Keratinocyte (primary cell): ENCODE measurements around the gene FAM110A.

Experiments
- CTCF ChIP-seq, 3 experiments: IDR thresholded peaks in 1 of 3; conservative IDR thresholded peaks in 1 of 3; optimal IDR thresholded peaks in 1 of 3; 2 replicates in 2 of 3; 3 replicates in 1 of 3; pipeline versions ENCODE3 to v1.5.1; 2011; ENCODE audit warnings: low read length in 3 of 3, mild to moderate bottlenecking in 3 of 3, moderate library complexity in 2 of 3, control low read depth in 1 of 3, inconsistent platforms in 1 of 3; ENCODE audit not compliant: insufficient read depth in 2 of 3; ENCODE audit errors: extremely low read depth in 1 of 3
- EZH2 ChIP-seq: IDR thresholded peaks from one replicate; pipeline ENCODE4 v1.6.1; 2012; ENCODE audit warnings: inconsistent platforms, mild to moderate bottlenecking, low read length, moderate library complexity

- no peak for TF ChIP-seq CTCF (optimal IDR thresholded peaks at IDR 0.05 in 1 of 3, IDR thresholded peaks at IDR 0.05 in 1 of 3, conservative IDR thresholded peaks at IDR 0.05 in 1 of 3; ENCODE audit: extremely low read depth in 1 of 3, insufficient read depth in 2 of 3, low read length in 3 of 3)
- no peak for TF ChIP-seq EZH2
Observed at GRCh38 chr20:818001-818664, 15.4 kb upstream of the FAM110A start.
